Neural cell (in vitro differentiated cells): ENCODE measurements around the gene MYPN. TPM values are rescaled to one million over a fixed set of nuclear protein-coding genes. Genes with fewer than 3 reads are reported as not detected.

ENCODE experiments used
- H2AFZ ChIP-seq: fragments of 200-600, 300-800 bp; sonication (generic), shearing (Covaris generic); 2 replicates; pipeline ENCODE4 v1.6.0; 2014; ENCODE audit warnings: low read depth, mild to moderate bottlenecking, antibody characterized with exemption, low read length, moderate library complexity
- H3F3A ChIP-seq: fragments of 200-600 bp; shearing (Covaris generic); 2 replicates; pipeline ENCODE4 v1.6.1; 2016; ENCODE audit warnings: mild to moderate bottlenecking, moderate library complexity, mixed read lengths, antibody characterized with exemption, low read length; ENCODE audit not compliant: insufficient read depth, poor library complexity, severe bottlenecking
- H3K27ac ChIP-seq: fragments of 200-600, 300-800 bp; sonication (generic), shearing (Covaris generic); 2 replicates; pipeline ENCODE4 v1.5.1; 2014; ENCODE audit warnings: mild to moderate bottlenecking, low read length, moderate library complexity
- H3K27me3 ChIP-seq: fragments of 300-800, 200-600 bp; sonication (generic), shearing (Covaris generic); 2 replicates; pipeline ENCODE4 v1.6.0; 2014; ENCODE audit warnings: mild to moderate bottlenecking, low read depth, low read length, moderate library complexity; ENCODE audit not compliant: insufficient read depth
- H3K36me3 ChIP-seq: fragments of 300-800, 200-600 bp; sonication (generic), shearing (Covaris generic); 2 replicates; pipeline ENCODE4 v1.5.1; 2014; ENCODE audit warnings: mild to moderate bottlenecking, antibody characterized with exemption, low read length, moderate library complexity; ENCODE audit not compliant: insufficient read depth
- H3K4me2 ChIP-seq: fragments of 300-800, 200-600 bp; sonication (generic), shearing (Covaris generic); 2 replicates; pipeline ENCODE4 v1.6.0; 2014; ENCODE audit warnings: mild to moderate bottlenecking, low read length
- H3K4me3 ChIP-seq: fragments of 300-800, 200-600 bp; sonication (generic), shearing (Covaris generic); 2 replicates; pipeline ENCODE4 v1.5.1; 2014; ENCODE audit warnings: mild to moderate bottlenecking, low read length, moderate library complexity
- H3K79me2 ChIP-seq: fragments of 200-600 bp; shearing (Covaris generic); replicated peaks from 2 replicates; pipeline ENCODE4 v1.6.0; 2014; ENCODE audit warnings: mild to moderate bottlenecking, low read length, moderate library complexity; ENCODE audit not compliant: insufficient read depth
- H3K9ac ChIP-seq: fragments of 300-800, 200-600 bp; sonication (generic), shearing (Covaris generic); 2 replicates; pipeline ENCODE4 v1.6.1; 2016; ENCODE audit warnings: mild to moderate bottlenecking, low read length, mixed read lengths
- H3K9me2 ChIP-seq: fragments of 200-600 bp; shearing (Covaris generic); 2 replicates; pipeline ENCODE4 v1.6.1; 2016; ENCODE audit warnings: mild to moderate bottlenecking, low read length, mixed read lengths; ENCODE audit not compliant: insufficient read depth
- H3K9me3 ChIP-seq: fragments of 200-600, 300-800 bp; sonication (generic), shearing (Covaris generic); 2 replicates; pipeline ENCODE4 v1.6.1; 2016; ENCODE audit warnings: mild to moderate bottlenecking, mixed run types, low read length, moderate library complexity, mixed read lengths
- H4K20me1 ChIP-seq: fragments of 200-600 bp; shearing (Covaris generic); 2 replicates; pipeline ENCODE4 v1.6.1; 2016; ENCODE audit warnings: mild to moderate bottlenecking, mixed run types; ENCODE audit not compliant: insufficient read depth
- CTCF ChIP-seq: fragments of 450-650 bp; IDR thresholded peaks from 2 replicates; pipeline ENCODE4 v1.5.1; 2014; ENCODE audit warnings: antibody characterized with exemption, mild to moderate bottlenecking, moderate library complexity; ENCODE audit not compliant: poor library complexity, severe bottlenecking
- EP300 ChIP-seq: fragments of 450-650 bp; conservative IDR thresholded peaks from 2 replicates; pipeline ENCODE4 v1.6.1; 2014; ENCODE audit warnings: antibody characterized with exemption, mild to moderate bottlenecking, moderate library complexity; ENCODE audit not compliant: poor library complexity, severe bottlenecking
- MXI1 ChIP-seq: fragments of 450-650 bp; conservative IDR thresholded peaks from 2 replicates; pipeline ENCODE4 v1.6.1; 2014; ENCODE audit warnings: antibody characterized with exemption, mild to moderate bottlenecking; ENCODE audit not compliant: poor library complexity, severe bottlenecking
- POLR2AphosphoS5 ChIP-seq: IDR thresholded peaks from 2 replicates; pipeline ENCODE4 v1.6.1; 2012
- RAD21 ChIP-seq: fragments of 450-650 bp; conservative IDR thresholded peaks from 2 replicates; pipeline ENCODE4 v1.6.1; 2014; ENCODE audit warnings: antibody characterized with exemption, mild to moderate bottlenecking, moderate library complexity
- REST ChIP-seq: IDR thresholded peaks from 2 replicates; pipeline ENCODE4 v1.6.1; 2012; ENCODE audit warnings: borderline replicate concordance
- SMC3 ChIP-seq: fragments of 450-650 bp; conservative IDR thresholded peaks from 2 replicates; pipeline ENCODE4 v1.6.1; 2014; ENCODE audit warnings: antibody characterized with exemption, mild to moderate bottlenecking, moderate library complexity; ENCODE audit not compliant: poor library complexity
- TAF1 ChIP-seq: IDR thresholded peaks from 2 replicates; pipeline ENCODE4 v1.6.1; 2012; ENCODE audit warnings: low read depth
- polyA plus RNA-seq: library from polyadenylated mRNA; depleted of rRNA; stranded (reverse); fragments of >200 nt; gene quantifications from 2 replicates; pipeline ENCODE4 v1.2.3, GENCODE V29; 2014

The MYPN gene
- polyA plus RNA-seq, 1 donor from 2014 or later = not detected

- Histone ChIP-seq H2AFZ (no peak overlapping the region), H4K20me1 (no peaks in the 10 kb centered on the region), H3K9me3 (no peaks in the 10 kb centered on the region), H3K27me3 (no peaks in the 10 kb centered on the region), H3F3A (no peaks in the 10 kb centered on the region), H3K79me2 (no peaks in the 10 kb centered on the region), H3K4me3 (no peak overlapping the region), H3K9me2 (no peaks in the 10 kb centered on the region), H3K27ac (no peak overlapping the region), H3K9ac (no peak overlapping the region), H3K36me3 (no peaks in the 10 kb centered on the region), H3K4me2 (no peak overlapping the region)
- TF ChIP-seq CTCF = no peak
- no peak for TF ChIP-seq SMC3
- no peak for TF ChIP-seq MXI1
- TF ChIP-seq TAF1 = no peak
- TF ChIP-seq REST = no peak
Observed at GRCh38 chr10:68084469-68084868, 24.8 kb upstream of the MYPN start.

- H3K79me2 ChIP-seq = no peaks in the 10 kb centered on the region
- no peaks in the 10 kb centered on the region for H3K9me3 ChIP-seq
- no peak overlapping the region for H3K27ac ChIP-seq
- no peaks in the 10 kb centered on the region for H4K20me1 ChIP-seq
- no peaks in the 10 kb centered on the region for H3K27me3 ChIP-seq
- H3K4me3 ChIP-seq = no peak overlapping the region
- TF ChIP-seq REST (no peak), MXI1 (no peak), POLR2AphosphoS5 (no peak), CTCF (no peak), RAD21 (no peak), EP300 (no peak)
- no peak overlapping the region for H2AFZ ChIP-seq
- H3F3A ChIP-seq = no peaks in the 10 kb centered on the region
- H3K9ac ChIP-seq = no peak overlapping the region
- no peak overlapping the region for H3K4me2 ChIP-seq
- no peaks in the 10 kb centered on the region for H3K9me2 ChIP-seq
- H3K36me3 ChIP-seq = no peaks in the 10 kb centered on the region
Observed at GRCh38 chr10:68086011-68086410, 23.3 kb upstream of the MYPN start.
